OCI-M1 (cell line): ENCODE data around the gene FOXN4.

Source experiments
- DNase-seq: peaks from one replicate; lab custom pipeline; 2025; lab: John Stamatoyannopoulos, UW

FOXN4 gene

GRCh38 chr12:109258607-109259544, 50.2 kb downstream of the FOXN4 start:
- no peak for DNase-seq

DNA sequence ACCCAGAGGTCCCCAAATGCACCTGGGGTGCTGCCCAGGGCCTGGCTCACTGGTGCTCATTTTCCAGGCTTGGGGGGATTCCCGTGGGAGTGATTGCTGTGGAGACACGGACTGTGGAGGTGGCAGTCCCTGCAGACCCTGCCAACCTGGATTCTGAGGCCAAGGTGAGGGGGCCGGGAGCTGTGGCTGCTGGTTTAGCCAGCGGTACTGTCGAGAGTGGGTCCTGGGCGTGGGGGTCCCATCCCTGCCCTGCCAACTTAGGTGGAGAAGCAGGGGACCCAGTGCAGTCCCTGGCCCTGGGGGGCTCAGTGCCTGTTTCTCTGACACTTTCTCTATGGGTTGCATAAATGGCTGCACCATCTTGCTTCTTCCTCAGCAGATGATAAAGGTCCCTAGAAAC, 50.9 kb downstream of the FOXN4 start:
- DNase-seq: no peak

DNA sequence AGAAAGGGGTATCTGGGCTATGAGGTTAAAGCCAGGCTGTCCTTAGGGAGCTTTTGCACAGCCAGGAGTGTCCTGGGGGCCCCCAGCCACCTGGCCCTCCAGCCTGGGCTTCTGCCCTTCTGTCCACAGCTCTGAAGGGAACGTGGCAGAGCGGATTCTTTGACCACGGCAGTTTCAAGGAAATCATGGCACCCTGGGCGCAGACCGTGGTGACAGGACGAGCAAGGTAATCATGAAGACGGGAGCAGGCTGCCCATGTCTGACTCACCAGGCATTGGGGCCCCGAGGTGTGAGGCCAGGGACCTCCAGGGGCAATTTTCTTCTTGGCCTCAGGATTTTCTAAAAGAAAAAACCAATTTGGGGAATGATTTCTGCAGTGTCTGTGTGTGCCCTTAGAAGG, 53.1 kb downstream of the FOXN4 start:
- no peak for DNase-seq

DNA sequence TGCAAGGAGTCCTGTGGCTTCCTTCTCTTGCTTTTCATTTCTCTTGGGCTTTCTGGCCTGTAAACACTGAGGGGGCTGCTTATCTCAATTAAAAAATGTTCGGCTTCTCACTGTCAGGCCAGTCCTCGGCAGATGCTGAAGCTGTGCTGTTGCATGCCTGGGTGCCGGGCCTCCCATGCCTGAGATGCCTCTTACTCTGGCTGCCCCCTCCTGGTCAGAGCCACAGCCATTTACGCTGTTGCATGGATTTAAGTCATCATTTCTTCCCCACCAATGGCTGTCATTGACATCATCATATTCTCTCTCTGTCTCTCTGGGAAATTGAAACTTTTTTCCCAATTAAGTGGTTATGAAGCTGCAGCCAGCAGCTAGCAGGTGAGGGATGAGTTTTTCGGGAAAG, 53.7 kb downstream of the FOXN4 start:
- DNase-seq: no peak

- no peak for DNase-seq
Observed at GRCh38 chr12:109253913-109254544, 55.1 kb downstream of the FOXN4 start.

DNA sequence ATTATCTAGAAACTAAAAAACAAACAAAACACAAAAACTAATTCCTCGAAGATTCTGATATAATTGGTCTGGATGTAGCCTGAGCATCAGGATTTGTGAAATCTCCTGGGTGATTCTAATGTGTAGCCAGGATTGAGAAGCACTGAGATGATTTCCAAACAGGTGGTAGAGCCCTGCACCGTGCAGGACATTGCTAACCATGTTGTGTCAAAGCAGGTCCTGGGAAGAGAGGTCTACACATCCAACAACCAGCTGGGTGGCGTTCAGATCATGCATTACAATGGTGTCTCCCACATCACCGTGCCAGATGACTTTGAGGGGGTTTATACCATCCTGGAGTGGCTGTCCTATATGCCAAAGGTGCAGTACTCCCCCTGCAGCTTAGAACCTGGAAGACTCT, 56.3 kb downstream of the FOXN4 start:
- no peak for DNase-seq

DNA sequence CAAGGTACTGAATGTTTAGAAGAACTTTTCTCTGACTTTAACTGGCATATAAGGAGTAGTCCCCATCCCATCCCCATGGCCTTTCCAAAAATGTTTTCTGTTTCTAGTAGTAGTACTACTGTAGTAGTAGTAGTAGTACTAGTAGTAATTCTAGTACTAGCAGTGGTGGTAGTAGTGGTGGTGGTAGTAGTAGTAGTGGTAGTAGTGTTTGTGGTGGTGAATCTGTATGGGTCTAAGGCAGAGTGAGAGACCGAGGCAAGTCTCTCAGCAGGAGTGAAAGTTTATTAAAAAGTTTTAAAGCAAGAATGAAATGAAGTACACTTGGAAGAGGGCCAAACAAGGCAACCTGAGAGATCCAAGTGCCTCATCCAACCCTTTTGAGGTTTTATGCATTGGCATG, 58.6 kb downstream of the FOXN4 start:
- no peak for DNase-seq

- no peak for DNase-seq
Observed at GRCh38 chr12:109247831-109248654, 61.0 kb downstream of the FOXN4 start.

DNA sequence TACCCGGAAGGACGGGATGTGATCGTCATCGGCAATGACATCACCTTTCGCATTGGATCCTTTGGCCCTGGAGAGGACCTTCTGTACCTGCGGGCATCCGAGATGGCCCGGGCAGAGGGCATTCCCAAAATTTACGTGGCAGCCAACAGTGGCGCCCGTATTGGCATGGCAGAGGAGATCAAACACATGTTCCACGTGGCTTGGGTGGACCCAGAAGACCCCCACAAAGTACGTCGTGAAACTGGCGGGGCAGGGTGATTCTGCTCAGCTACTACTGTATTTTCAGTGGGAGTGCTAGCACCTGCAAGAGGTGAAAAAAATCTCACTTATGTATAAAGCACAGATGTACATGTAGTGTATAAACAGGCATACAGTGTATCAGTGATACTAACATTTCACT, 62.9 kb downstream of the FOXN4 start:
- DNase-seq: no peak

- no peak for DNase-seq
Observed at GRCh38 chr12:109244073-109244472, 65.0 kb downstream of the FOXN4 start.

- DNase-seq: no peak
Observed at GRCh38 chr12:109241936-109242335, 67.1 kb downstream of the FOXN4 start.

DNA sequence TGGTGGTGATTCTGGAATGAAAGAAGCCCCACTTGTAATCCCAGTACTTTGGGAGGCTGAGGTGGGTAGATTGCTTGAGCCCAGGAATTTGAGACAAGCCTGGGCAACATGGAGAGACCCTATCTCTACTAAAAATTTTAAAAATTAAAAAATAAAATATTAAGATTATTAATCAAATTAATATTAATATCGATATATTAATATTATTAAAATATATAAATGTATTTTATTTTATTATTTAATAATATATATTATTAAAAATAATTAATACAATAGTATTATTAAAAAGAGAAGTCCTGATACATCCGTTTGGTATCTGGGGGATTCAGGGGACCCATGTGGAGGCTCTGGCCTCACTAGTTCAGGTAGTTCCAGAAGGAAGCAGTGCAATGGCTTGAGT, 68.7 kb downstream of the FOXN4 start:
- DNase-seq: no peak

DNA sequence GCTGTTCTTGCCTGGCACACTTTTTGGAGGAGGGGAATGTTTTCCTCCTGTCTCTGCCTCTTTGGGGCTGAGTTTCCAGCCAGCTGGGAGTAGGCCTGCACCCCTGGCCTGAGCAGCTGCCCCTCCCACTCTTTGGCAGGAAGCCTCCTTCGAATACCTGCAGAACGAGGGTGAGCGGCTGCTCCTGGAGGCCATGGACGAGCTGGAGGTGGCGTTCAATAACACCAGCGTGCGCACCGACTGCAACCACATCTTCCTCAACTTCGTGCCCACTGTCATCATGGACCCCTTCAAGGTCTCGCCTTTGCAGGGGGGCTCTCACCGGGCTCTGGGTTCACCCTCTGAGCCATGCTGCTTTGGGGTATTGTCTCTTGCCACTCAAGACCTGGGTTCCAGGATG, 69.4 kb downstream of the FOXN4 start:
- no peak for DNase-seq

DNA sequence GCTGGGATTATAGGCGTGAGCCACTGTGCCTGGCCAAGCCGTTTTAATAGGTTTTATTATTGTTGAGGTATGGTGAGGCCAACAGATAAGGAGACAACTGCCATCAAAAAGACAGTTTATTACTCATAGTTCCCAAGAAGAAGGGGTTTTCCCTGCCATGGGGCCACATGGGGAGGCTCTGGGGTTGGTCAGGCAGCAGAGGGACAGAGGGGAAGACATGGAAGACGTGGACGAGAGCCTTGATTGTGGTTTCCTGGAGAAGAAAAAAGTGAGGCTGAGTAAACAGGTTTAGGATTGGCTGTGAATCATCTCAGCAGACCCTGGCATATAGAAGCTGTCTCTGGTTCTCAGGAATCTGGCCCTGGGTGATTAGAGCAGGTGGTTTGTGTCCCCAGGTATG, 69.9 kb downstream of the FOXN4 start:
- no peak for DNase-seq

DNA sequence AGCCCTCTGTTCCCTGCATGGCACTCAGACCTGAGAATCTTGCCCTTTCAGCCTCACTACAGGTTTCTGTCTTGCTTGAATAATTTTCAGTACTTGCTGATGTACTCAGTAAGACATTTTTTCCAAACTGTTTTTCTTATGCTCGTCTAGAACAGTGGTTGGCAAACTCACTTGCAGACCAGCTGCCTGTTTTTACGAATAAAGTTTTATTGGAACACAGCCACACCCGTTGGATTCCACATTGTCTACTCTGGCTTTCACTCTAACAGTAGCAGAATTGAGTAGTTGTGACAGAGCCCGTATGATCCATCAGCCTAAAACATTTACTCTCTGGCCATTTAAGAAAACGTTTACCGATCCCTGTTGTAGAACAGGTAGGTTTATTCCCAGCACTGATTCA, 72.8 kb downstream of the FOXN4 start:
- DNase-seq: no peak

GRCh38 chr12:109234012-109234411, 75.1 kb downstream of the FOXN4 start:
- DNase-seq: no peak

DNA sequence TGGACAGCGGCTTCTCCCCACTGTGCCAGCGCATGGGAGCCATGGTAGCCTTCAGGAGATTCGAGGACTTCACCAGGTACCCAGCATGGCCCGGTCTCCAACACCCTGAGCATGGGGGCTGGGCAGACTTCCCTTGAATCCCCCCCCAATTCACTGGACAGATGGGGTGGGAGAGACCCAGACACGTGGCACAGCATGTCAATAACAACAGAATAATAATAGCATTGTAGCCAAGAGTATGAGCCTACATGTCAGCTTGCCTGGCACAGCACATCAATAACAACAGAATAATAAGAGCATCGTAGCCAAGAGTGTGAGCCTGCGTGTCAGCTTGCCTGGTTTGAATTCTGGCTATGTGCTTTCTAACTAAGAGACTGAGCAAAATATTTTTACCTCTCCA, 76.4 kb downstream of the FOXN4 start:
- no peak for DNase-seq

DNA sequence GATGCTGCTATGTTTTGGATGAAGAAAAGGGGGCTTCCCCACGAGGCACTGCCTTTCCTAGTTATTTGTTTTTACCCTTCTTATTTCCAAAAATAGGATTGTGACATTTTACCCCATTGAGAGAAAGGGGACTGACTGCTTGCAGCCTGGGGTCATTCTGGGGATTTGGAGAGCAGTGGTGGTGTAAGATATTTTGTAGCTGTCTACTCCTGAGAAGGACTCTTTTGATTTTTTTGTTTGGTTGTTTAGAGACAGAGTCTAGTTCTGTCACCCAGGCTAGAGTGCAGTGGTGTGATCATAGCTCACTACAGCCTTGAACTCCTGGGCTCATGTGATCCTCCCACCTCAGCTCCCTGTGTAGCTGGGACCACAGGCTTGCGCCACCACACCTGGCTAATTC, 78.9 kb downstream of the FOXN4 start:
- no peak for DNase-seq

DNA sequence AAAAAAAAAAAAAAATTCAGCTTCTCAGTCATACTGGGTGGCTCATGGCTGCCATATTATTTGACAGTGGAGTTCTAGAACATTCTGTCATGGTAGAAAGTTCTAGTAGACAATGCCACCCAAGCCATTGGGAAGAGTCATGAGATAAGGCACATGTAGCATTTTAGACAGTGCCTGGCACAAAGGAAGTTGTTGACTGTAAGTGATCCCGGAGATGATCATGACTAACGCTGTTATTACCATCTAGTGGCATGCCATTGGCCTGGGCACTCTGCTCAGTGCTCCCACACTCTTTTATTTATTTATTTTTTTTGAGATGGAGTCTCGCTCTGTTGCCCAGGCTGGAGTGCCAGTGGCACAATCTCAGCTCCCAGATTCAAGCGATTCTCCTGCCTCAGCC, 80.4 kb downstream of the FOXN4 start:
- no peak for DNase-seq
